Measurements from ENCODE around the gene NREP.

NREP gene

DNA sequence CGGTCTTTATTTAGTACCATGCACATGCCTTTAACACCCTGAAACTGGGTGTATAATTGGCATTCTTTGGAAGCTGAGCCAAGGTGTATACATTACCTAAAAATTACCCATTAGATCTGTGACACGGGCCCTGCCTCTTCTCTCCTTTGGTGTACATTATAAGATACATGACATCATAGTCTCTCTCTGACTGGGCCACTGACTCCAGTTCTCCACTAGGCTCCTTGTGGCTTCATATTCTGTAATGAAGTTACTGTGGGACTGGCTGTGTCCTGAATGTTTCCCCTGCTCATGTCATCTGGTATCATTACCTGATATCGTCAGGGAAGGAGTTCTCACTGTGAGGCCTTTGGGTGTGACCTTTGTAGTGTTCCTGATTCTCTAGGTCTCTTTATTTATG lies 65.5 kb downstream of the NREP start:
- DNase-seq, result no peak

DNA sequence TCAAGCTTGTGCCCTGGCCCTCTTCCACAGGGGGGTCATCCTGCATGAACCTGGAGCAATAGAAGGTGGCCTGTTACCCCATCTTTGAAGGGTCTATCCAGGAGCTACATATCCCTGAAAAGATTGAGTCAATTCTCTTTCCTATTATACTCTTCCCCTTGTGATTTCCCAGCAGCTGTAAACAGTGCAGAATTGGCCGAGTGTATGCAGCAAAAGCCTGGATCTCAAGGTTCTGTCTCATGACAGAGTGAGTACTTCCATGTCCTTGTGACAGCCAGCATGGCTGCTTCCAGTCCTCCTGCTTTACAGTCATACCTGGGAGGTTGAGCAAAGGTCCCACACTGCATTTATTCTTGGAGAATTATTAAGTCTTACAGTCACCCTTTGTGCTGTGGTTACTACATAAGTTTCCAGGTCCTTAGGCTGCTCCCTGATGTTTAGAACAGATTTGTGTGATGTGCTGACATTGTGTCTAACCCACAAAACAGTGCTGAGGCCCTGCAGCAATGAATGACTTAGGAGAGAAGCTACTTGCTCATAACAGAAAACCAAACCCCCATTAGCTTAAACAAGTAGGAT lies 67.5 kb downstream of the NREP start:
- no peak for DNase-seq

DNA sequence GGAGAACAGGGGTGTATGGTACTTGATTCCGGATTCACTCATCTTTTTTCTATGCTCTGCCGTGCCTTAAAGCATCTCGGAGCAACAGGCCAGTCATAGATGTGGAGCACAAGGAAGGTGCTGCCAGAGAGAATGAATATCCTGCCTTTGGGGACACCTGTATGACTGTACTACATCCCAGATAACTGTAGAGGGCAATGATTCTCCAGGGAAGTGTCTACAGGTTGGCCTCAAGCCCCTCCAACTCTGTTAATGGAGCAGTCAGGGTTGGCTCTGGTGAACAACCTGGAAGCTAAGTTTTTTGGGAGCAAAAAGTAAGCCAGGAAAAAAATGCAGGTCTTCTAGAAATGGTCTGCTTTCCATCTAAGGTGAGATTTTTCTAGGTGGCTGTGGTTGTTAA lies 71.0 kb downstream of the NREP start:
- DNase-seq, result no peak

- no peak for DNase-seq
Observed at GRCh38 chr5:111682641-111683040, 74.4 kb downstream of the NREP start.

DNA sequence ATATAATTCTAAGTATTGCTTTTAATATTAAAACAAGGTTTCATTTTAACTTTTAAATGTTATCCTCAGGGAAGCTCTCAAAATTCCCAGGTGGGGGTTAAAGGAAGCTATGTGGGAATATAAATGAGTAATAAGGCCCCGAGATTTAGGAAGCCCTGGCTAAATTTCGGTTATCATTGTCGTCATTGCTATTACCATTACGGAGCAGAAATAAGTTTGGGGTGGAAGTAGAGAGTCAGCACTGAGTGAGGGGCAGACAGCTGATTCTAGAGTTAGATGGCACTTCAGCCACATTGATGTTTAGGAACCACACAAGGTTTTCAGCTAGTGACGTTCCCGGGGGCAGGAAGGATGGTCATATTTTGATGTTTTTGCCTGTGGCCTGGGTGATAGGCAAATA lies 74.9 kb downstream of the NREP start:
- no peak for DNase-seq

GRCh38 chr5:111681414-111682120 lies 75.4 kb downstream of the NREP start:
- no peak for DNase-seq

DNA sequence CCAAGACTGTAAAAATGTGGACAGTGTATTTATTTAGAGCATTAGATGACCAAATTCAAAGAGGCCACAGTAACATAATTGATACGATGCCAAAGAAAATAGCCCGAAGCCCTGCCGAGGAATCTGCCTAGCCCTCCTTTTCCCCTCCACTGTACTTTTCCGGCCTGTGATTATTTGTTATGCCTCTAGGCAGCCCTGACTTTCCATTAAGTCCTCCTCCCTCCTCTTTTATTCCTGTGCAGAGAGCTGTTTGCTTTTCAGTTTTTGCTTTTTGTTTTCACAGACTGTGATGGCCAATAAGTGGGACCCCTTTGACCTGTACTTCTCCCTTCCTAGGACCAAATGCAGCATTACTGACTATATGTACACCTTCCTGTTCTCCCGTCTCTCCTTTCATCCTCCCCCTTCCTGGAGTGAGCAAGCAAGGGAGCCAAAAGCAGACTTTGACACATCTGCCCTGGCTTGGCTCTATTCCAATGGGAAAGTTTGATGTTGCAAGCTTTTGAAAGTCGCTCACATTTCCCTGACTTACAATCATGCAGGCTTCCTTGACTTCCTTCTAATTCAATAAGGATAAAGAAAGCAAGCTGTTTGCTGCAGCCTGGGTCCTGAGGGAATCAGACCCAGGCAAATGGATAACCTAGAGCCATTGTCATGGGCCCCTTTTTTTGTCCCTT lies 76.1 kb downstream of the NREP start:
- no peak for DNase-seq

DNA sequence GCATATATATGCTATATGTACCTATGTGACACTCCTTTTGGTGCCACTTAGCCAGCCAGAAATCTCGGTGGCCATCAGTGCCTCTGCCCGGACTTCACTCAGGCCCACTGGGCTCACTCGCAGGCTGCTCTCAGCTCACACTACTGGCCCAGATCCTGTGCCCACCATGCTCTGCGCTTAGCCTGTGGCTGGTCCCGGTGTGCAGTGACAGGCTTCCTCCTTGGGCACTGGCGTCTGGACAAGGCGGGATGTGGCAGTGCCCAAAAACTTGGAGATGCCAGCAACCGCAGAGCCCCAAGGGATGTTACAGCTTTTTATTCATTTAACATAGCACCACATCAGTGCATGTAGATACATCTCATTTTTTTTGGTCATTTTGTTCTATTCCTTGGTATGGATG lies 77.4 kb downstream of the NREP start:
- DNase-seq, result no peak
